ENCODE results near the gene CPT1A.

DNA sequence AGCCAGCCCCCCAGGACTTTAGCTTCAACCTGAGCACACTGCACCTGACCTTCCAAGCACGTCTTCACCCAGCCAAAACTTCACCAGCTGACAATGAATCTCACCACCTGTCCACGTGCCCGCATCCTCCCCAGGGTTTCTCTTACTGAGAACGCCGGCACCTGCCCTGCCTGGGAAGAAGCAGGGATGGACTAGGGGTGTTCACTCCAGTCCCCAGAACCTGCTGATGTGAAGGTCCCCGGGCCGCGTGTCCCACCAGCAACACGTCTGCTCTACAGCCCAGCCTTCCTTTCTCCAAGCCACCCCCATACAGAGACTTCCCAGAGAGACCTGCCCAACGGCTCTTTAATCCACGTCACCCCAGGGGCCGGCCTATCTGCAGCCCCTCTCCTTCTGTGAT is 12.8 kb downstream of the CPT1A start:
- TF ChIP-seq, protein P1, sequence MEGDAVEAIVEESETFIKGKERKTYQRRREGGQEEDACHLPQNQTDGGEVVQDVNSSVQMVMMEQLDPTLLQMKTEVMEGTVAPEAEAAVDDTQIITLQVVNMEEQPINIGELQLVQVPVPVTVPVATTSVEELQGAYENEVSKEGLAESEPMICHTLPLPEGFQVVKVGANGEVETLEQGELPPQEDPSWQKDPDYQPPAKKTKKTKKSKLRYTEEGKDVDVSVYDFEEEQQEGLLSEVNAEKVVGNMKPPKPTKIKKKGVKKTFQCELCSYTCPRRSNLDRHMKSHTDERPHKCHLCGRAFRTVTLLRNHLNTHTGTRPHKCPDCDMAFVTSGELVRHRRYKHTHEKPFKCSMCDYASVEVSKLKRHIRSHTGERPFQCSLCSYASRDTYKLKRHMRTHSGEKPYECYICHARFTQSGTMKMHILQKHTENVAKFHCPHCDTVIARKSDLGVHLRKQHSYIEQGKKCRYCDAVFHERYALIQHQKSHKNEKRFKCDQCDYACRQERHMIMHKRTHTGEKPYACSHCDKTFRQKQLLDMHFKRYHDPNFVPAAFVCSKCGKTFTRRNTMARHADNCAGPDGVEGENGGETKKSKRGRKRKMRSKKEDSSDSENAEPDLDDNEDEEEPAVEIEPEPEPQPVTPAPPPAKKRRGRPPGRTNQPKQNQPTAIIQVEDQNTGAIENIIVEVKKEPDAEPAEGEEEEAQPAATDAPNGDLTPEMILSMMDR (conservative IDR thresholded peaks at IDR 0.05 in 1 of 2, IDR thresholded peaks at IDR 0.05 in 1 of 2; ENCODE audit: extremely low read depth in 1 of 2, insufficient read depth in 1 of 2, low read depth in 1 of 2, low read length in 2 of 2): no peak
- TF ChIP-seq EZH2 (IDR thresholded peaks at IDR 0.05; ENCODE audit: borderline replicate concordance, low read length): no peak
